DND-41 (cell line): ENCODE data around the gene LSM3.

ENCODE experiments used
- EZH2 ChIP-seq: IDR thresholded peaks from 3 replicates; pipeline ENCODE4 v1.6.1; 2012; ENCODE audit warnings: borderline replicate concordance, low read depth, mild to moderate bottlenecking, moderate library complexity, low read length, inconsistent platforms; ENCODE audit not compliant: severe bottlenecking
- TF ChIP-seq, protein P1 (sequence below): IDR thresholded peaks from 2 replicates; pipeline ENCODE4 v1.5.1; 2012; ENCODE audit warnings: borderline replicate concordance, low read length, moderate library complexity, mild to moderate bottlenecking; ENCODE audit not compliant: poor library complexity, severe bottlenecking; ENCODE audit errors: extremely low read depth

DNA sequence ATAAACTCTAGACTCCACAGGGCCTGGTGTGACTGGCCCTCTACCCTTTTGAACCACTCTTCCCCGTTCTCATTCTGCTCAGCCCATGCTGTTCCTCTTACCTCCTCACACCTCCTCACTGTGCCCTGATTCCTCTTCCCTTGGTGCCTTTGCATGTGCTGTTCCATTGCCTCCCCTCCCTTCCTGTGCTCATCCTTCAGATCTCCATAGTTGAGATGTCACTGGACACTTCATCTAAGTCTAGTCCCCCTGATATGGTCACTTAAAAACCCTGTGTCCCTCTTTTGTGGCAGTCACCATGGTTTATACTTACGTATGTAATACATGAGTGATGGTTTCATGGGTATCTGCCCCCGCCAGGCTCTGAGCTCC is 69.8 kb downstream of the LSM3 start:
- TF ChIP-seq, protein P1, sequence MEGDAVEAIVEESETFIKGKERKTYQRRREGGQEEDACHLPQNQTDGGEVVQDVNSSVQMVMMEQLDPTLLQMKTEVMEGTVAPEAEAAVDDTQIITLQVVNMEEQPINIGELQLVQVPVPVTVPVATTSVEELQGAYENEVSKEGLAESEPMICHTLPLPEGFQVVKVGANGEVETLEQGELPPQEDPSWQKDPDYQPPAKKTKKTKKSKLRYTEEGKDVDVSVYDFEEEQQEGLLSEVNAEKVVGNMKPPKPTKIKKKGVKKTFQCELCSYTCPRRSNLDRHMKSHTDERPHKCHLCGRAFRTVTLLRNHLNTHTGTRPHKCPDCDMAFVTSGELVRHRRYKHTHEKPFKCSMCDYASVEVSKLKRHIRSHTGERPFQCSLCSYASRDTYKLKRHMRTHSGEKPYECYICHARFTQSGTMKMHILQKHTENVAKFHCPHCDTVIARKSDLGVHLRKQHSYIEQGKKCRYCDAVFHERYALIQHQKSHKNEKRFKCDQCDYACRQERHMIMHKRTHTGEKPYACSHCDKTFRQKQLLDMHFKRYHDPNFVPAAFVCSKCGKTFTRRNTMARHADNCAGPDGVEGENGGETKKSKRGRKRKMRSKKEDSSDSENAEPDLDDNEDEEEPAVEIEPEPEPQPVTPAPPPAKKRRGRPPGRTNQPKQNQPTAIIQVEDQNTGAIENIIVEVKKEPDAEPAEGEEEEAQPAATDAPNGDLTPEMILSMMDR: no peak
- TF ChIP-seq EZH2: no peak
